DOHH2 (cell line): Measurements from ENCODE around the gene MAML2.

Experiments
- H3F3A ChIP-seq: fragments of 200-600 bp; sonication (generic), shearing (Covaris generic); 2 replicates; pipeline ENCODE4 v1.6.0; 2016; ENCODE audit warnings: antibody characterized with exemption, mild to moderate bottlenecking; ENCODE audit not compliant: control insufficient read depth, insufficient read depth
- H3K27ac ChIP-seq: fragments of 200-600 bp; sonication (generic); 2 replicates; pipeline ENCODE4 v1.5.1; 2014; ENCODE audit warnings: low read depth, mild to moderate bottlenecking, low read length, moderate library complexity
- H3K27me3 ChIP-seq: fragments of 200-600 bp; sonication (generic); 2 replicates; pipeline ENCODE4 v1.6.1; 2014; ENCODE audit warnings: mild to moderate bottlenecking, low read length, mixed read lengths; ENCODE audit not compliant: control insufficient read depth
- H3K36me3 ChIP-seq: fragments of 200-600 bp; sonication (generic); 2 replicates; pipeline ENCODE4 v1.6.1; 2014; ENCODE audit warnings: mild to moderate bottlenecking, low read length, moderate library complexity, mixed read lengths; ENCODE audit not compliant: control insufficient read depth
- H3K4me1 ChIP-seq: fragments of 200-600 bp; sonication (generic); 2 replicates; pipeline ENCODE4 v1.6.1; 2014; ENCODE audit warnings: mild to moderate bottlenecking, low read length, mixed read lengths; ENCODE audit not compliant: control insufficient read depth
- H3K4me2 ChIP-seq: fragments of 200-600 bp; sonication (generic); 2 replicates; pipeline ENCODE4 v1.6.0; 2014; ENCODE audit warnings: mild to moderate bottlenecking, low read length, moderate library complexity
- H3K4me3 ChIP-seq: fragments of 200-600 bp; sonication (generic); 2 replicates; pipeline ENCODE4 v1.5.1; 2014; ENCODE audit warnings: mild to moderate bottlenecking, low read length, mixed read lengths
- H3K79me2 ChIP-seq: fragments of 200-600 bp; sonication (generic); 2 replicates; pipeline ENCODE4 v1.6.1; 2014; ENCODE audit warnings: mild to moderate bottlenecking, low read length, mixed read lengths; ENCODE audit not compliant: control insufficient read depth
- H3K9me2 ChIP-seq: fragments of 200-600 bp; sonication (generic); replicated peaks from 2 replicates; pipeline ENCODE4 v1.6.1; 2014; ENCODE audit warnings: mild to moderate bottlenecking, low read length, mixed read lengths; ENCODE audit not compliant: control insufficient read depth
- H3K9me3 ChIP-seq: fragments of 200-600 bp; sonication (generic); 2 replicates; pipeline ENCODE4 v1.6.1; 2014; ENCODE audit warnings: antibody characterized with exemption, low read length, mixed read lengths; ENCODE audit not compliant: control insufficient read depth, insufficient read depth
- H4K20me1 ChIP-seq: fragments of 200-600 bp; sonication (generic); 2 replicates; pipeline ENCODE4 v1.6.0; 2014; ENCODE audit warnings: low read depth, mild to moderate bottlenecking, antibody characterized with exemption, low read length, moderate library complexity; ENCODE audit not compliant: control insufficient read depth, insufficient read depth
- EZH2phosphoT487 ChIP-seq: fragments of 200-600 bp; sonication (generic); IDR thresholded peaks from 2 replicates; pipeline ENCODE4 v1.6.1; 2017; ENCODE audit warnings: borderline replicate concordance, mild to moderate bottlenecking, antibody characterized with exemption, low read length, moderate library complexity, mixed read lengths
- TF ChIP-seq, protein P1 (sequence below): fragments of 200-600 bp; sonication (generic); IDR thresholded peaks from one replicate; pipeline ENCODE4 v1.5.1; 2014; ENCODE audit warnings: antibody characterized with exemption, mild to moderate bottlenecking, low read depth, low read length; ENCODE audit not compliant: poor library complexity, severe bottlenecking

MAML2 gene

DNA sequence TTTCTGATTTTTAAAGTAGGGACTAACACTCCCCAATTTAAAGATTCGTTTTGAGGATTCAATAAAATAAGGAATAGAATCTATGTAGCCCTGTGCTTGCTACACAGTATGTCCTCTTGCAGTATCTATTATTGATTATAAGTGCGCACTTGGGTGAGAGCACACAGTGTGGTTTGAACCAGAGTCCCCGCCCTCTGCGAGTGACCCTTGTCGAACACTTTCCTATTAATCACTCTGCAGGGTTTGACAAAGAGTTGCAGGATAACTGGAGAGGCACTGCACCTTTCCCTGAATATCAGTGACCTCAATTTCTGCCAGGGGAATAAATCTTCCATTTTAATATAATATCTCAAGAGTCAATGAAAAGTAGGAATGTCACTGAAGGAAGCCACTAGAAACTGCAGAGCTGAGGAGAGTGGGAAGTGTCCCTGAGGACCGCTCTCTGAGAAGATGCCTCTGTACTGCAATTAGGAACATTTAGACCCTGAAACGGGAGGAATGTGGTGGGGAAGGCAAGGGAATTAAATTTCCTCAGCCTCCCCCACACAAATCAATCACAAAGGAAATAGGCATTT lies 182.2 kb downstream of the MAML2 start:
- Histone ChIP-seq H3K9me2 (no peaks in the 10 kb centered on the region), H3K79me2 (no peaks in the 10 kb centered on the region), H3K4me3 (no peak overlapping the region), H4K20me1 (no peaks in the 10 kb centered on the region), H3K9me3 (no peaks in the 10 kb centered on the region), H3K27ac (no peak overlapping the region), H3K36me3 (no peaks in the 10 kb centered on the region), H3K4me2 (no peak overlapping the region), H3K27me3 (no peaks in the 10 kb centered on the region; the same call in 1 of the 2 replicates), H3K4me1 (no peaks in the 10 kb centered on the region), H3F3A (no peaks in the 10 kb centered on the region)
- no peak for TF ChIP-seq EZH2phosphoT487
- TF ChIP-seq, protein P1, sequence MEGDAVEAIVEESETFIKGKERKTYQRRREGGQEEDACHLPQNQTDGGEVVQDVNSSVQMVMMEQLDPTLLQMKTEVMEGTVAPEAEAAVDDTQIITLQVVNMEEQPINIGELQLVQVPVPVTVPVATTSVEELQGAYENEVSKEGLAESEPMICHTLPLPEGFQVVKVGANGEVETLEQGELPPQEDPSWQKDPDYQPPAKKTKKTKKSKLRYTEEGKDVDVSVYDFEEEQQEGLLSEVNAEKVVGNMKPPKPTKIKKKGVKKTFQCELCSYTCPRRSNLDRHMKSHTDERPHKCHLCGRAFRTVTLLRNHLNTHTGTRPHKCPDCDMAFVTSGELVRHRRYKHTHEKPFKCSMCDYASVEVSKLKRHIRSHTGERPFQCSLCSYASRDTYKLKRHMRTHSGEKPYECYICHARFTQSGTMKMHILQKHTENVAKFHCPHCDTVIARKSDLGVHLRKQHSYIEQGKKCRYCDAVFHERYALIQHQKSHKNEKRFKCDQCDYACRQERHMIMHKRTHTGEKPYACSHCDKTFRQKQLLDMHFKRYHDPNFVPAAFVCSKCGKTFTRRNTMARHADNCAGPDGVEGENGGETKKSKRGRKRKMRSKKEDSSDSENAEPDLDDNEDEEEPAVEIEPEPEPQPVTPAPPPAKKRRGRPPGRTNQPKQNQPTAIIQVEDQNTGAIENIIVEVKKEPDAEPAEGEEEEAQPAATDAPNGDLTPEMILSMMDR = no peak

DNA sequence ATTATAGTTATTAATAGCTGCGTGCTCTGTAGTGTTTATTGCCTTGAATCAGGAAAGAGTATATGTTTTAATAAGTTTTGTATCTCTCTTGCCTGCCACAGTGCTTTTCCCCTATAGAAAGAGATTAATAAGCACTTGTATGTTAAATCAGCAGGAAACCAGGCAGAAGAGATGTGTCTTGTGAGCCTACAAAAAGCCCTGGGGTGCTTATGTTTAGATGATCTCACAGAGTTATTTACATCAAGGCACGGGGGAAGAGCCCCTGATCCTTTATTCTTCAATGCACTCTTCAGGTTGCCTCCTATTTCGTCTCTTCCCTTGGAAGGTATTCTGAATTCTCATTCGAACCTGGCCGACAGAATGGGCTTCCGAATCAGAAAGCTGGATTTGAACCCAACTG lies 183.0 kb downstream of the MAML2 start:
- no peaks in the 10 kb centered on the region for H3K27me3 ChIP-seq
- H3K79me2 ChIP-seq = no peaks in the 10 kb centered on the region
- H3F3A ChIP-seq = no peaks in the 10 kb centered on the region
- no peaks in the 10 kb centered on the region for H3K36me3 ChIP-seq
- H3K9me3 ChIP-seq = no peaks in the 10 kb centered on the region
- TF ChIP-seq, protein P1 = no peak
- no peak for TF ChIP-seq EZH2phosphoT487
- no peak overlapping the region for H3K4me3 ChIP-seq
- no peaks in the 10 kb centered on the region for H3K9me2 ChIP-seq
- H4K20me1 ChIP-seq = no peaks in the 10 kb centered on the region
- no peak overlapping the region for H3K27ac ChIP-seq
- H3K4me2 ChIP-seq = no peak overlapping the region
- H3K4me1 ChIP-seq = no peaks in the 10 kb centered on the region

DNA sequence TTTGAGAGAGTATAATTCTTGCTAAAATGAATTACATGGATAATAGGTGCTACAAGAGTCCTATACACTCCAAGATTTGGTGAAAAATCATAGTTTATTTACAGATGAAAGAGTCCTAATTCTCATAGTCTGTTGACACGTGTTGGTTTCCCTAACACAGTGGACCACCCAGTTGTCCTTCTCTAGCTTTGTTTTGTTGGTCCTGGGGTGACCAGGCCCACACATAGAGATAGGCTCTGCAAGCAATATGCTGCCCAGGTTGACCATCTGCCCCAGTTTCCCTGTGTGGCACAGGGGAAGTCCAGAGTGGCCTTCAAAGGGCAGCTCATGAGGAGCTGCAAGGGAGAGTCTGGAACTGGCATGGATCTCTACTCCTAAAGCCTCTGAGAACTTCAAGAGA lies 184.9 kb downstream of the MAML2 start:
- Histone ChIP-seq H3K4me1 (no peaks in the 10 kb centered on the region), H3K27ac (no peak overlapping the region), H3K79me2 (no peaks in the 10 kb centered on the region), H3K9me3 (no peaks in the 10 kb centered on the region), H3K9me2 (no peaks in the 10 kb centered on the region), H3K4me3 (no peak overlapping the region), H3K4me2 (no peak overlapping the region), H3K27me3 (no peaks in the 10 kb centered on the region), H3K36me3 (no peaks in the 10 kb centered on the region), H3F3A (no peaks in the 10 kb centered on the region), H4K20me1 (no peaks in the 10 kb centered on the region)
- no peak for TF ChIP-seq EZH2phosphoT487
- TF ChIP-seq, protein P1 = no peak

DNA sequence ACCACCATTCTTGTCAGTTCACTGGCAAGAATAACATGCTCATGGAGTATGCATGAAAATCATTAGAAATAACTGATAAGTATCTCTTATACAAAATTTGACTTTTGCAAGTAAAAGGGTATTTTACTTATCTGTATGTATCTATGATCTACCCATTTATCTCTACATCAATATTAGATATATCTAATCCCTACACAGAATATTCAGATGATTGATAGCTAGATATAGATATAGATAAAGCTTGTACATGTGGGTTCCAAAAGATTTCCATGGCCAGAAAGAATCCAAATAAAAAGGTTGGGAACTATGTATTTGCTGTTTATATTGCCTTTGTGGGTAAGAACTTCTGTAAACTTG lies 185.5 kb downstream of the MAML2 start:
- no peaks in the 10 kb centered on the region for H3K36me3 ChIP-seq
- H3K9me2 ChIP-seq = no peaks in the 10 kb centered on the region
- H3K4me2 ChIP-seq = no peak overlapping the region
- H3K27me3 ChIP-seq = no peaks in the 10 kb centered on the region
- TF ChIP-seq, protein P1 = no peak
- TF ChIP-seq EZH2phosphoT487 = no peak
- no peaks in the 10 kb centered on the region for H4K20me1 ChIP-seq
- no peak overlapping the region for H3K4me3 ChIP-seq
- no peaks in the 10 kb centered on the region for H3F3A ChIP-seq
- H3K9me3 ChIP-seq = no peaks in the 10 kb centered on the region
- H3K27ac ChIP-seq = no peak overlapping the region
- H3K79me2 ChIP-seq = no peaks in the 10 kb centered on the region
- no peaks in the 10 kb centered on the region for H3K4me1 ChIP-seq
